Measurements from ENCODE around the gene MBP. TPM values are rescaled to one million over a fixed set of nuclear protein-coding genes. Genes with fewer than 3 reads are reported as not detected.
A peak's percentile ranks its signal among the peaks of the same experiment; 100 is the strongest.

The MBP gene
- total RNA-seq, 2 donors from 2014 or later, result 15.4 to 15.8 TPM

GRCh38 chr18:77140030-77140429 is 7.4 kb upstream of the MBP start:
- DNase-seq (ENCODE audit: low spot score), result no peak
- H3K4me1 ChIP-seq, result peaks cover 0 to 8% of the 10 kb centered on the region in 2 donors
- H3K27me3 ChIP-seq, result no peaks in the 10 kb centered on the region
- peaks cover 0 to 3% of the 10 kb centered on the region in 2 donors for H3K9me3 ChIP-seq
- no peak overlapping the region for H3K4me3 ChIP-seq
- peak overlapping the region; percentile 17 to 48 for H3K27ac ChIP-seq
- TF ChIP-seq, protein P1, sequence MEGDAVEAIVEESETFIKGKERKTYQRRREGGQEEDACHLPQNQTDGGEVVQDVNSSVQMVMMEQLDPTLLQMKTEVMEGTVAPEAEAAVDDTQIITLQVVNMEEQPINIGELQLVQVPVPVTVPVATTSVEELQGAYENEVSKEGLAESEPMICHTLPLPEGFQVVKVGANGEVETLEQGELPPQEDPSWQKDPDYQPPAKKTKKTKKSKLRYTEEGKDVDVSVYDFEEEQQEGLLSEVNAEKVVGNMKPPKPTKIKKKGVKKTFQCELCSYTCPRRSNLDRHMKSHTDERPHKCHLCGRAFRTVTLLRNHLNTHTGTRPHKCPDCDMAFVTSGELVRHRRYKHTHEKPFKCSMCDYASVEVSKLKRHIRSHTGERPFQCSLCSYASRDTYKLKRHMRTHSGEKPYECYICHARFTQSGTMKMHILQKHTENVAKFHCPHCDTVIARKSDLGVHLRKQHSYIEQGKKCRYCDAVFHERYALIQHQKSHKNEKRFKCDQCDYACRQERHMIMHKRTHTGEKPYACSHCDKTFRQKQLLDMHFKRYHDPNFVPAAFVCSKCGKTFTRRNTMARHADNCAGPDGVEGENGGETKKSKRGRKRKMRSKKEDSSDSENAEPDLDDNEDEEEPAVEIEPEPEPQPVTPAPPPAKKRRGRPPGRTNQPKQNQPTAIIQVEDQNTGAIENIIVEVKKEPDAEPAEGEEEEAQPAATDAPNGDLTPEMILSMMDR (IDR thresholded peaks at IDR 0.05), result no peak
- H3K36me3 ChIP-seq, result no peaks in the 10 kb centered on the region

- H3K27ac ChIP-seq, result no peak overlapping the region
These were observed 7.0 kb upstream of the MBP start for GRCh38 chr18:77139619-77140018.

GRCh38 chr18:77138270-77138669 is 5.7 kb upstream of the MBP start:
- Histone ChIP-seq H3K27me3 (no peaks in the 10 kb centered on the region), H3K4me1 (peaks cover 0 to 20% of the 10 kb centered on the region in 2 donors), H3K36me3 (no peaks in the 10 kb centered on the region), H3K9me3 (no peaks in the 10 kb centered on the region), H3K27ac (no peak overlapping the region), H3K4me3 (no peak overlapping the region)
- TF ChIP-seq, protein P1 (IDR thresholded peaks at IDR 0.05), result no peak
- no peak for DNase-seq (ENCODE audit: low spot score)

More at GRCh38 chr18:77139619-77140018, 7.0 kb upstream of the MBP start:
- no peak overlapping the region for H3K4me3 ChIP-seq
- DNase-seq (ENCODE audit: low spot score), result no peak
- TF ChIP-seq, protein P1 (IDR thresholded peaks at IDR 0.05), result no peak
- H3K27me3 ChIP-seq, result no peaks in the 10 kb centered on the region
- no peaks in the 10 kb centered on the region for H3K36me3 ChIP-seq
- H3K4me1 ChIP-seq, result peaks cover 0 to 8% of the 10 kb centered on the region in 2 donors
- peaks cover 0 to 3% of the 10 kb centered on the region in 2 donors for H3K9me3 ChIP-seq

DNA sequence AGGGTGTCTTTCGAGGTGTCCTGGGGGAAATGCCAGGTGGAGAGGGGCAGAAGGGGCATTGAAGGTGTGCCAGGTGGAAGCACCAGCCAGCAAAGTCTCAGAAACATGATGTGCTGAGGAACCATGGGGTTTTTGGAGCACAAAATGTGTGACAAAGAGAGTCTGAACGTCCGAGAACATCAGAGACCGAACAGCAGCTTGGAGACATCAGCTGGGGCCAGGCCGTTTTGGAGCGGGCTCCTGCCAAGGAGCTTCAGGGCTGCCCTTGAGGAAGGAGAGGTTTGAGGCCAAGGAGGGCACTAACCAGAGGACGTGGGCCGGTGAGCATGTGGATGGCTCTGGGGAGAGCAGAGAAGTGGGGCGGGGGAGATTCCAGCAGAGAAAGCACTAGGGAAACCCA is 5.3 kb upstream of the MBP start:
- Histone ChIP-seq H3K4me1 (peaks cover 0 to 24% of the 10 kb centered on the region in 2 donors), H3K9me3 (no peaks in the 10 kb centered on the region), H3K36me3 (no peaks in the 10 kb centered on the region), H3K4me3 (no peak overlapping the region), H3K27me3 (no peaks in the 10 kb centered on the region), H3K27ac (no peak overlapping the region)
- TF ChIP-seq, protein P1 (IDR thresholded peaks at IDR 0.05), result no peak
- no peak for DNase-seq (ENCODE audit: low spot score)

DNA sequence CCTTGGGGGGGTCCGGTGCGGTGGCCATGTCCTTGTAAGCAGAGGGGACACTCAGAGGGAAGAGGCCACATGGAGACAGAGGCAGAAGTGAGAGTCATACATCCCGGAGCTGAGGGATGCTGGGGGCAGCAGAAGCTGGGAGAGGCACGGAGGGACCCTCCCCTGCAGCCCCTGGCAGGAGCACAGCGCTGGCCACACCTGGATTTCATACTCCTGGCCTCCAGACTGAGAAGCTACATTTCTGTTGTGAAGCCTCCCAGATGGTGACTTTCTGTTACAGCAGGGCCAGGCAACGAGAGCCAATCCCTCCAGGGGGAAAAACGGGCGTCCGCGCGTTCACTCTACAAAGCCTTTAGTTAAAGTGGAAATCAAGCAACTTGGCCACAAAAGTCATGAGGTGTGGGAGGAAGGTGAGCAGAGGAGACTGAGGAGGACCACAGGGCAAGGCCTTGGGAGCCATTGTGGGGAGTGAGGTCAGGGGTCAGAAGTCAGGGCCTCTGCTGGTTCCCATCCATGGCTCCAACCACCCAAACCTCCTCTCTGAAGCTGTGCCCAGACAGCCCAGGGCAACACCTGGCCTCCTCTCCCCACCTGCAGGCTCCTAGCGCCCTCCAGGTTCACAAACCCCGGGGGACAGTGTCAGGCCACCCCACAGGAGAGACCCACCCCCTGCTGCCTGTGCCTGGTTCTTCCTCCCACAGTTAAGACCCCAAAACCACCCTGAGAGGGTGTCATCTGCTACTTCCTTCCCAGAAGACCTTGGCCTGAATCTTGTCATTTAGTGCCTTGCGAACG is 4.5 kb upstream of the MBP start:
- H3K4me1 ChIP-seq, result peaks cover 0 to 26% of the 10 kb centered on the region in 2 donors
- no peak overlapping the region for H3K4me3 ChIP-seq
- H3K27me3 ChIP-seq, result no peaks in the 10 kb centered on the region
- DNase-seq (ENCODE audit: low spot score), result no peak
- no peak overlapping the region for H3K27ac ChIP-seq
- TF ChIP-seq, protein P1 (IDR thresholded peaks at IDR 0.05), result no peak
- H3K9me3 ChIP-seq, result no peaks in the 10 kb centered on the region
- H3K36me3 ChIP-seq, result no peaks in the 10 kb centered on the region

Data from right atrium auricular region (tissue), 2 donors.